Activated CD8-positive, alpha-beta memory T cell treated with anti-CD3 and anti-CD28 coated beads for 48 hours (primary cell): ENCODE measurements around the gene CADM2.
"Not testable (repeated sequence)": the region's sequence is repeated elsewhere in the genome, so short reads cannot be mapped to it uniquely, and the experiment has no call there.

ENCODE experiments used
- DNase-seq, 3 experiments: peaks; one replicate each; pipeline ENCODE4 v3.0.0-alpha.2; 2020; ENCODE audit warnings: low read depth in 2 of 3, low spot score in 2 of 3

CADM2 gene

DNA sequence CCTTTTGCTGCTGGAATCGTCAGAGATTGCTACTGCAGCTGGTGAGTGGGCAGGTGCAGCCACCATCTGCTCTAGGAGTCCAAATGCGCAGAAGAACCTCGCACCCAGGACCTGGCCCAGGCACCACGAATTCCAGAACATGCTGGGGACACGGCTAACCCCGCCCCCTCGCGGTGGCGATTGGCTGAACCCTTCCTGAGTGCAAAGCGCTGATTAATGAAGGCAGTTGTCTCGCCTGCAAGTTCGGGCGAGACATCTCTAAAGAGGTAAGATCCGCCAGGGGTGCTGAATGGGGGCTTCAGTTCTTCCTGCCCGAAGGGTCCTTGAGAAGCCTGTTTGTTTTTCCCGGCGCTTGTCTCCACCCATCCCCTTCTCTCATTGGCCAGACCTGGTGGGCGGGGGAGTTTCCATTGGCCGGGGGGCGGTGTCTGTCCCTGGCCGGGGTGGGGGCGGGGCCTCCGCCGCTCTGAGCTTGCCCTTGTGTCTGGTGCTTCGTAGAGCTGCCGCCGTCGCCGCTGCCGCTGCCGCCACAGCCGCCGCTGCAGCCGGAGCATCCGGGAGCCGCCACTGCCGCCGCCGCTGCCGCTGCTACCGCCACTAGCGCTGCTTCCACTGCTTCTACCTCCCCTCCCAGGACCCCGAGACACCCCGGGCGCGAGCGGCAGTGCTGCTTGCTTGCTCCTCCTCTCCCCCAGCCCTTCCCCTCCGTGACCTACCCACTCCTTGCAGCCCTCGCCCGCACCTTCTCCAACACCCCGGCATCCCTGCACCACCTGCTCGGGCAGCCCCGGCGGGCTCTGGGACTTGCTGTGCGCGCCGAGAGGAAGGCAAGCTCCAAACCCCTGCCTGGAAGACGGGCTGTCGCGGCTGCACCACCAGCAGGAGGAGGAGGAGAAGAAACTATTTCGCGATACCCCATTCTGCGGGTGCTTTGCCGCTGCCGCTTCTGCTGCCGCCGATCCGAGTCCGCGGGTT lies at the start of gene CADM2:
Gene CADM2, plus strand, starts transcription at position 495 of the 975 bp plus-strand sequence.
- peak; percentile 23 to 44 (median 23) for DNase-seq

DNA sequence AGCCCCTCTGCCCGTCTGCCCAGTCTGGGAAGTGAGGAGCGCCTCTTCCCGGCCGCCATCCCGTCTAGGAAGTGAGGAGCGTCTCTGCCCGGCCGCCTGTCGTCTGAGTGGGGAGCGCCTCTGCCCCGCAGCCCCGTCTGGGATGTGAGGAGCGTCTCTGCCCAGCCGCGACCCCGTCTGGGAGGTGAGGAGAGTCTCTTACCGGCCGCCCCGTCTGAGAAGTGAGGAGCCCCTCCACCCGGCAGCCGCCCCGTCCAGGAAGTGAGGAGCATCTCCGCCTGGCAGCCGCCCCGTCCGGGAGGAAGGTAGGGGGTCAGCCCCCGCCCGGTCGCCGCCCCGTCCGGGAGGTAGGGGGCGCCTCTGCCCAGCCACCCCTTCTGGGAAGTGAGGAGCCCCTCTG lies 40.2 kb upstream of the CADM2 start:
- not testable (repeated sequence) for DNase-seq

DNA sequence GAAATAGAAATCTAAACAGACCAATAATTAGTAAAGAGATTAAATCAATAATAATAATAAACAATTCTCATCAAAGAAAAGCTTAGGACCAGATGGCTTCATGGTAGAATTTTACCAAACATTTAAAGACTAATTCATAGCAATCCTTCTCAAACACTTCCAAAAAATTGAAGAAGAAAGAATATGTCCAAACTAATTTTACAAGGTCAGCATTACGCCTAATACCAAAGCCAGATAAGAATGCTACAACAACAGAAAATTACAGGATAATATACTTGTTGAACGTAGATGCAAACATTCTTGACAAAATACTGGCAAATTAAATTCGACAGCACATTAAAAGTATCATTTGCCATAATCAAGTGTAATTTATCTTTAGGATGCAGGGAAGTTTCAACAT lies 36.1 kb upstream of the CADM2 start:
- DNase-seq, result no peak

DNA sequence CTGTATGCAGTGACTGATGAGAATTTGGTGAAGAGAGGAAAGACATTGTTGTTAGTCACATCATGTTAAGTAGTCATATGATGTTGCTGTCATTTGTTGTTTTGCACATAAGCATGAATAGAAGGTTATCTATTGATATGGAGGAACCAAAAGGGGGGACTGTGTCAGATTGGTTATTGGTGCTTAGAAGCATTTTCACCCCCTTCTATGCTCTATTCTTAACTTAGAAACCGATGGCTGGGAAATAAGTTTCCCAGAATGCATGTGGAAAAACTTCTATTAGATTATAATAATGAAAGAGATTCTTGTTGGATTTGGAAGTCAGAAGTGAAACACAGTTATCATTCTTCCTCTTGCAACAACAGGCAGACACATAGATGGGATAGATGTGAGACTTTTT lies 33.2 kb upstream of the CADM2 start:
- DNase-seq, result no peak

DNA sequence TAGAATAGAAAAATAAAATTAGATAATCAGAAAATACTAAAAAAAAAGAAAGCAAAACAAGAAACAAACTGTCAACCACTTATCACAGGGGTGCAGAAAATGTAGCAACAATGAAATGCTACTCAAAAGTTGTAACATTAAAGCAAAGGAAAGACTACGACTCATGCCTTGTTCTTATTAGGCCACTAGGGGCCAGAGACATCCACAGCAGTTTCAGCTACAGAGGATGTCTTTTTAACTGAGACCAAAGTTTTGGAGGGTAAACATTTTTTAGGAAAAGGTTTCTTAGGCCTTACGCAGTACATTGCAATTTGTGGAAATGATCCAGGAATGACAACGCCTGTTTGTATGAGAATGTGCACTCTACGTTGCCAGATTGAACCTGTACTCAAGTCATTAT lies 15.4 kb upstream of the CADM2 start:
- no peak for DNase-seq

DNA sequence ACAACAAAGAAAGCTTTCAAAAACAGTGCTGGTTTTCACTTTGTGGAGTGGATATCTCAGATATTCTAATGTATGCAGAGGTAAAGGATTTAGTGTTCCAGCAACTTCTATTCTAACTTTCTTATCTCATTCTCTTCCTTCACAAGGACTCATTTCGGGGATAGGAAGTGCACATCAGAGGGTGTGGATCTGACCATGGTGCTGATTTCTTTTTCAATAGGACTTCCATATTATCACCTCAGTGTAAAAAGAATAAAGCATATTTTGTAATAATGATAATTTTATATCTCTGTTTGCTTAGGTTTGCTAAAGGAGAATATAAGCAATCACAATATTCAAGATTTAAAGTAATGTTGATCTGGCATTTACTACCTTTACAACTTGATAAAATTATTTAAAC lies 12.5 kb upstream of the CADM2 start:
- DNase-seq, result no peak

DNA sequence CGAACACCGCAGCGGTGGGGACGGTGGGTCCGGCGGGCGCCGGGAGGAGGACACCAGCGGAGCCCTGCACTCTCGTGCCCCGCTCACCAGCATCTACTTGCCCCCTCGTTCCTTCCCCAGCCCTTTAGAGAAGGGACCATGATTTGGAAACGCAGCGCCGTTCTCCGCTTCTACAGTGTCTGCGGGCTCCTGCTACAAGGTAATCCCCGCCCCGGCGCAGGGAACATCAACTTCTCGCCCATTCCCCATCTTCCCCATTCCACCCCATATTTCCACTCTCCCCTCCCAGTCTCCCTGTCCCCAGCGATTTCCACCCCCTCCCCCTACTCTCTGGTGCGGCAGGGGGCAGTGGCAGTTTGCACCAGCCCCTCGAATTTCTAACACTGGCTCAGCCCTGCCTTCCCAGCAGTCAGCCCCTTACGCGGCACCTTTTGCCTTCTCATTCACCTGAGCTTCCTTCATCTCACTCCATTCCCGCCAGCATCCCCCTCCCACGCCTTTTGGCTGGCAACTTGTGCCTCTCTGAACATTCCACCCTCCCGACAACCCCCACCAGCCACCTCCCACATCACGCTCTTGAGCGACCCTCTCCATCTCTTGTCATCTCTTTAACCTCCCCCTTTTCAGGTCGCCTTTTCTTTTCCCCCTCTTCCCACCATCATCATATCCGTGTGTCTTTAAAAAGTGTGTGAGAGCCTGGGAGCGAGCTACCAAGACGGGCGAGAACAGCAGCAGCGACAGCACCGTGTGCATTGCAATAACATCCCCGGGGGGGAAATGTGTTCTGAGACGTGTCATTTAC lies 882 bp downstream of the CADM2 start:
- DNase-seq, result no peak

DNA sequence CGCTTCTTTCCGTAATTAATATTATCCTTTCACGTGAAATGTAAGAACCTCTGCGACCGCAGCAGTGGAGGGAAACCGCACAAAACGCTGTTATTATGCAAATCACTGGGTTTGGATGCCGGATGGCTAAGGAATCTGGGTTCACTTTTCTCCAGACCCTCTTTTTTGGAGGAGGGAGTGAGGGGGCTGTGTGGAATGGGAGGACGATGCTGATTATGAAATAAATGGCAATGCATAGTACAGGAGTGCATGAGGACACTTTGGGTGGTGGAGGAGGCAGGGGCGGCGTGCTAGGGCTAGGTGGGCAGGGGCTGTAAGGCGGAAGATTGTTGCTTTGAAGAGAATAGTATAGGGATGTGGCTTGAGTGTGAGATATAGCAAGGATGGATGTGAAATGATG lies 1.8 kb downstream of the CADM2 start:
- DNase-seq, result no peak

DNA sequence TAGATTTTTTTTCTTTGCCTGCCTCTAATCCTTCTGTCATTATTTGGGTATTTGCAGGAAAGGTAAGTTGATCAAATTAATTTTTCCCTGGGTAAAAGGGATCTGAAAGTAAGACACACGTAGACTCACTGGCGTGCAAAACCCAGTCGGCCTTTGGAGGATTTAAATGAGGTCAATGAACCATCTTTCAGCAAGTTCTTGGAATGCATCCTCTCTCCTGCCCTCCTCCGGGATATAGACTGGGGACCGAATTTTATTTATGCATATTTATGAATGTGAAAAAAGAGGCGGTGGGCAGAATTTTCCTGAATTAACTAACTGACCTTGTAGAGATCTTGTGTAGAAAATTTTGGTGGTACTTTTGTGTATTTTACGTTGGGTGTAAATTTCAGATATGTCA lies 2.2 kb downstream of the CADM2 start:
- DNase-seq, result no peak

DNA sequence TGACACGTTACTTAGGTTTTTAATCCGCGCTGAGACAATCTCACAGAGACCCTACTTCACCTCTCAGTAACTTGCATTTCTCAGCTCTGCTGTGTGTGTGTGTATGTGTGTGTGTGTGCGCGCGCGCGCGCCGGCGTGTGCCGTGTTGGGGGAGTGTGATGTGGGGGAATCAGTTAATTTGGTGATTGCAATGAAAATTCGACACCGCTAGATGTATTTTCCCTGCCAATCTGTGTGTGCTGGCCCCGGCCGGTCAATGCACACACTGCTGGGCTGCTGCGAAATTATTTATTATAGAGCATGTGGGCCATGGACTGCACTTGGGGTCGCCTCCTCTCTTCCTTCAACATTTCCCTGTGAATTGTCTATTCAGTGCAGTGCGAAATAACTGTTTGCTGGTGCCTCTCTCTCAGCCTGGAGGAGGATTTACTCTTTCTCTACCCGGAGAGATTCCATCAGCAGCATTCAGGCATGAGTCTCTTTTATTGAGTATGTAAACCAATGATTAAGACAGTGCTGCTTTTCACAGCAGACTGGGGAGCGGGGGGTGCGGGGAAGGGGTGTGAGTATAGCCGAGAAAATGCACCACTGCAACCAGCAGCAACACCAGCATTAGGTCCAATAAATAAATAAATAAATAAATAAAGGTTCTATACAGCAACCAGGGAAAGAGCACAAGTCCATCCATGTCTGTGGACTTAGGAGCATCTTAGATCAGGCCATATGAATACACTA lies 2.9 kb downstream of the CADM2 start:
- DNase-seq, result no peak

DNA sequence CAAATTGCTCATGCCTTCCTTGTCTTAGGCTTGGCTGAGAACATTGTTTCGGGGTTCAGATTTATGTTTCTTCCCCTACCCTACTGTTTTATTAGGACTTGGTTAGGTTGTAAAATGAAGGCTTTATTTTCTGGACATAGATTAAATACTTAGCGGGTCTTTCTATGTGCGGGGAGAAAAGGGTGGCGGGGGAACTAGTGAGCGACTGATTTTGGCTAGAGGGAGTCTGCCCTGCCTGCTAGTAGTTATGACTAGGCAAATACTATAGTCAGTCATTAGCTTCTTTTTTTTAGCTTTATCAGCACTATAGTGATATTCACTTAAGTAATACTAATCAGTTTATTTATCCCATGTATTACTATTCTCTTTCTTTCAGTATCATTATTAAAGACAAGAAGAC lies 3.6 kb downstream of the CADM2 start:
- DNase-seq, result no peak

DNA sequence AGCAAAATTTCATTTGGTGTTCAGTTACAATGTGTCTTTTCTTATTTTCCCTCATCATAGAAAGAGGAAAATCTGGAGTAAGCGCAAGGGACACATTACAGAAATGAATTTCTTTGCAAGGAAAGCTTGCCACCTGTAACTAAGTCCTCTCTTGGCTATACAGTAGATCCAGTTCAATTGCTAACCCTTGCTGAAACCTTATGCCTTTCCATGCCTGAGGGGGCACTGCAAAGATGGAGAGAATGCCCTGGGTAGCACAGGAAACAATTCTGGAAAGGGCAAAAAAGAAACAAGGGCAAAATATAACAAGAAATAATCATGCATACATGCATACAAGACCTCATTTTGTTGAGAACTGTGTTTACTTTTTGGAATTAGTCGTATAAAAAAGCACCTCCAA lies 4.3 kb downstream of the CADM2 start:
- DNase-seq, result no peak

DNA sequence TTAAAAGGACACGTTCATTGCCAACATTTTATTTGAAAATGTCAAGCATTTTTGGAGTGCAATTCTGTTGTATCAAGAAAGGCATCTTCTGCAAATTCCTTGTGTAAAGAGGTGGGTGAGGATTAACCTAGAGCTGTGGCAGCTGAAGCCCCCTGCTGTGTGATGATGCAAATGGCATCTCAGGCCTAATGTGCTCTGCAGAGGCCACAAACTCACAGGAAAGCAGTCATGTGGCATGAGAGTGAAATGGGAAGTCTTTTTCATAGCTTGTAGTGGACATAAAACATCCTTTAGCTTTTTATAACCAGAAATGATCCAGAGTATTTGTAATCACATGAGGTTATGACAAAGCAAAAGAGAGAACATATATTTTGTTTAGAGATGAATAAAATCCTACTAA lies 6.4 kb downstream of the CADM2 start:
- no peak for DNase-seq

DNA sequence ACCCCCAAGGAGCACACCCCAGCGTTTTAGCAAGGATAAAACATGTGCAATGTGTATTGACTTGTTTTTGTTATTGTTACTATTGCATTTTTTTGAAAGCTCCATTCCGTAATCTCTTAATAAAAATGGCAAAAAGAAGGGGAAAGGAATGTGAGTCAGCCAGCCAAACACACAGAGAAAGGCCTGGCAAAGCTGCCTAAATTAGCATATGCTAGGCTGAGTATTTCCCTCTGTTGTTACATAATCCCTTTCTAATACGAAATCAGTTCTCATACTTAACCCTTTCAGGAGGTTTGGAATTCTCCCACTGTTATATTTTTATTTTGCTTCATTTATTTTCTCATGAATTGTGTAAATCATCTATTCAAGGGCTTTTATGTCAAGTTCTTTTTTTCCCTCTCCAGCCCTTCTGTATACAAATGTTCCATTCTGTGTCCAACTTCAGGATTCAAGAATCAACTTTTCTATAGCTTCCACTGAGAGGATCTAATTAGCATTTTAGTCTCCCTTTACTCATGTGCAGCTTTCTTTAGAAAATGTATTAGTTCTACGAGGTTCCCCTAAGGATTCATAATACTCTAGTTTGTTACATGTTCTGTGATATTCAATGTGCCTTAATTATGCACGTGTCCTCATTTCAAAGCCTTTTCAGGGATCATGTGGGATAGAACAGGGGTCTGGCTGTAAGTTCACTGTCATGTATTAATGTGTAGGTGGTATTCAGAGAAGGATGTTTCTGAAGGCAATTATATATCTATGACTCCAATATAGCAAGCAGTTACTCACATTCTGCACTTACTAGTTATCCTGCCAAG lies 9.2 kb downstream of the CADM2 start:
- DNase-seq, result no peak

DNA sequence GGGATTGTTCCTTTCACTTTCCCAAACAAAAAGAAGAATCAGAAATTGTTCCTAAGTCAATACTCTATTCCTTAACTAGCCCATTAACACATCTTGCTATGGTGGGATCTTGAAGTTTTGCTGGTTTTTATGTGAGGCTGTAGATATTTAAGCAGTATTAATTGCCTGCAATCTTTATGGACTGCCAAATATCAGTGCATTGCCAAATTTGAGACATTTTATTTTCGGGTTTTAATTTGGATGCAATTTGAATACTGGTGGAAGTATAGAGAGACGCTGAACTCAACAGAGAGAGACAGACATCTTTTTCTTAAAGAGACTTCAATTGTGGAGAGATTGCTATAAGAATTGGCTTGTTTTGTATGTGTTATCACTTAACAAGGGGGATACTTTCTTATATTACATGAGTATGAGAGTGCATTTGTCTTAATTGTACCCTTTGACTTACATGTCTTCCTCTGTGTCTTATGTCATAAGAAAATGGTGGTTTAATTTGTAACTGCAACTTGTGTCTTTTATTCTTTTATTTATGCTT lies 10.0 kb downstream of the CADM2 start:
- DNase-seq, result no peak

DNA sequence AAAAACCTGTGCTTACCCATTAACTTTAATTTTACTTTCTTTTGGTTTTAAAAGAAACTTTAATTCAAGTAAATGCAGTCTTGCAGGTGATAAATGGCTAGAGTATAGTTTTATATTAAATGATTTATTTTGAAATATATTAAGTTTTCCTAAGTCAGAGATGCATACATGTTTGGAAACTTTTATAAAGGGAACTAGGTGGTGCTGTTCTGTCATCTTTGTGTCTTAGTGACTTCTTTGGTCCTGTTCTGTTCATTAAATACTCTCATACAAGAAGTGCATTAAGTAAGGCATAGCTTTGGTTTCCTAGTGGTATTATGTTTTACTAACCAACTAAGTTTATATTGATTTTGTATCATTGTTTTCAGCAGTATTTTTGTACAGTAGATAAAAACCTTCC lies 15.6 kb downstream of the CADM2 start:
- no peak for DNase-seq

DNA sequence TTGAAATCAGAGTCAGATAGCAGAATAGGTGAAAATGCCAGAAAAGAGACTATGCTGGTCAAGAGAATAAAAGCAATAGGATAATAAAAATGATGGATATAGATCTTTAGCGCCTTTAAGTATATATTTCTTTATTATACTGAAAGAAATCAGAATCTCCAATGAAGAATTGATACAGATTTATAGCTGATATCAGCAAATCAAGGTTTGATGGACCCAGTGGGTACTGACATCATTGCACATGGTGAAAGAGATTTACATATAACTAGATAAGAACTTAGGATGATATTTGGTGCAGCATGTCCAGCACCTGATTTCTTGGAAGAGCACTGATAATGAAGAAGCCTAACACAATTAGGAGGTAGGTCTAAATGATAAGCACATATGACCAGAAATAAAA lies 18.2 kb downstream of the CADM2 start:
- no peak for DNase-seq

DNA sequence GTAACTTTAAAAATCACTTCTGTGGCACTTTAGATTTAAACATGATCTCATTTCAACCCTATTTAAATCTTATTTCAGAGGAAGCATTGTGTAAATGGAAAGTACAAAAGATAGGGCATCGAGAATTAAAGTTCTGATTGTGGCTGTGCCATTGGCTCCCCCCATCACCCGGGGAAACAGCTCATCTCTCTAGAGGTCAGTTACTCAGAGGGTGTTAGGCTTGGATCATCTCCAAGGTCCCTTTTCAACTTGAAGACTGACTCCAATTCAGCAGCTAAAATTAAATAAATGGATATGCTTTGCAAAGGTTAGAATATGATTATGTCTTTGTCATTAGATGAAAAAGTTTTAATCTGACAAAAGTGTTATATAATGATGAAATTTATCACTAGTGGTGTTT lies 20.1 kb downstream of the CADM2 start:
- DNase-seq, result no peak

DNA sequence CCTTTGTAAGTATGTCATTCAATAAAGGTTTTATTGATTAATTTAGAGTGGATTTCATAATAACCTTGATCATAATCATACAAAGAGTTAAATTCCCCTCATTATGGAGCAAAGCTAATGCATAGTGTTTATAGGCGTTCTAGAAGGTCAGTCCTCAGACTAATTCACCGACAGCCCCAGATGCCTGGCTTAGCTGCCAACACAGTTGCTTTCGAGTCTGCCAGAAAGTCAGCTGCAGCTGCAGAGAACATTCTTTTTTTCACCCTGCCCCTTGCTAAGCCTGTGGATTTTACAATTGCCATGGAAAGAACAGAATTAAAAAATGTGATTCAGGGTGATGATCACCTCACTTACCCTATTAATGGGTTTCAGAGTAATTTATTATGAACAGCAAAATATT lies 21.2 kb downstream of the CADM2 start:
- no peak for DNase-seq

DNA sequence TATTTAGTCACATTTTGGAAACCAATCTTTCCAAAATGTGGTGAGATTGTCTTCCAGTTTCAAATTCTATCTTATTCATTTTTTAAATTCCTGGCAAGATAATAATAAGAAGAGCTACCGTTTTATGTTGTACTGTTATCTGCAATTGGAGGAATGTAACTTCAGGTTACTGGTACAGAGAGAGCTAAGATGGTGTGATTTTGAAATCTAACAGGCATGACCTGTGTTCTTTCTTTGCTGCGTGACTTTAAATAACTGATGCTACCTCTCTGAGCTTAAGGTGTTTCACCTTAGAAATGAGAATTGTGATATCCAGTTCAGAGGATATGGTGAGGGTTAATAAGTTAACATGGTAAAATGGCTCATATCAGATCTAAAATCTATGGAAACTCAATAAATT lies 21.7 kb downstream of the CADM2 start:
- no peak for DNase-seq
